Uterus (tissue), 4 donors: ENCODE data around the gene GOLGA6A. TPM values are rescaled to one million over a fixed set of nuclear protein-coding genes. Genes with fewer than 3 reads are reported as not detected.
"Not testable (repeated sequence)": the region's sequence is repeated elsewhere in the genome, so short reads cannot be mapped to it uniquely, and the experiment has no call there.

Experiments
- DNase-seq, 2 donors: peaks; one replicate each; pipeline ENCODE4 v3.0.0-alpha.2; 2019 to 2020
- H3K27ac ChIP-seq, 2 donors: fragments of 200-600 bp; sonication (generic); 1 replicate in 1 of 2; 2 replicates in 1 of 2; pipeline ENCODE4 v1.5.1; 2016 to 2018
- H3K27me3 ChIP-seq, 2 donors: fragments of 200-600 bp; sonication (generic); one replicate each; pipeline ENCODE4 v1.5.1; 2018 to 2019; ENCODE audit warnings: control low read depth in 1 of 2
- H3K36me3 ChIP-seq, 2 donors: fragments of 200-600 bp; sonication (generic); one replicate each; pipeline ENCODE4 v1.5.1; 2019; ENCODE audit warnings: control low read depth in 1 of 2
- H3K4me1 ChIP-seq, 2 donors: fragments of 200-600 bp; sonication (generic); one replicate each; pipeline ENCODE4 v1.5.1; 2018 to 2019; ENCODE audit warnings: control low read depth in 1 of 2
- H3K4me3 ChIP-seq, 2 donors: fragments of 200-600 bp; sonication (generic); 1 replicate in 1 of 2; 2 replicates in 1 of 2; pipeline ENCODE4 v1.5.1; 2018 to 2019; ENCODE audit warnings: mild to moderate bottlenecking in 1 of 2
- H3K9me3 ChIP-seq, 2 donors: fragments of 200-600 bp; sonication (generic); one replicate each; pipeline ENCODE4 v1.5.1; 2019; ENCODE audit warnings: control low read depth in 1 of 2
- CTCF ChIP-seq, 4 experiments: fragments of 200-600 bp in 2 of 4; fragments of 450-650 bp in 2 of 4; sonication (generic) in 2 of 4; IDR thresholded peaks; one replicate each; pipeline ENCODE4 v1.5.1; 2016 to 2019; ENCODE audit warnings: antibody characterized with exemption in 4 of 4, mild to moderate bottlenecking in 2 of 4, moderate library complexity in 1 of 4
- POLR2A ChIP-seq, 2 donors: fragments of 450-650 bp; IDR thresholded peaks; one replicate each; pipeline ENCODE4 v1.6.1; 2016; ENCODE audit warnings: antibody characterized with exemption in 2 of 2, mild to moderate bottlenecking in 1 of 2, moderate library complexity in 1 of 2
- intact Hi-C: fragments of 100-400 bp; cut with DNase I; formaldehyde crosslinking; loops from one replicate; pipeline ENCODE4 v1.15.1; 2023; ENCODE audit warnings: low total_unique reads
- total RNA-seq, 4 donors: library from RNA; depleted of rRNA in 3 of 4; stranded (reverse); fragments of >200 nt in 3 of 4; gene quantifications; one replicate each; pipeline versions ENCODE4 v1.1.0 to v1.2.4, GENCODE V29; 2014 to 2023
- donor health status: DM: yes; HTN: yes; CAD: no.

The GOLGA6A gene
- total RNA-seq, 4 donors from 2014 or later: 0.58 TPM; not detected in 3

GRCh38 chr15:74099963-74100733 lies 17.8 kb upstream of the GOLGA6A start:
- Histone ChIP-seq H3K4me3 (peak overlapping the region; percentile 30 to 47), H3K27ac (peak overlapping the region; percentile 53 to 56)
- H3K4me1 ChIP-seq, intact Hi-C loops, H3K9me3 ChIP-seq, H3K36me3 ChIP-seq, H3K27me3 ChIP-seq: not testable (repeated sequence)
- DNase-seq: peak; percentile 91 to 93
- peak in 1 of 2 donors; percentile 15 for TF ChIP-seq POLR2A (IDR thresholded peaks at IDR 0.05)
- peak in 2 of 4 experiments; percentile 9 to 29 for TF ChIP-seq CTCF (IDR thresholded peaks at IDR 0.05)

- H3K36me3 ChIP-seq, H3K27ac ChIP-seq, H3K4me3 ChIP-seq, intact Hi-C loops, H3K9me3 ChIP-seq, H3K27me3 ChIP-seq, H3K4me1 ChIP-seq, DNase-seq: not testable (repeated sequence)
Measured at GRCh38 chr15:74096753-74097474, 14.6 kb upstream of the GOLGA6A start.

- H3K4me1 ChIP-seq, H3K27ac ChIP-seq, DNase-seq, H3K36me3 ChIP-seq, H3K4me3 ChIP-seq, H3K9me3 ChIP-seq, intact Hi-C loops, H3K27me3 ChIP-seq: not testable (repeated sequence)
Measured at GRCh38 chr15:74095610-74096009, 13.3 kb upstream of the GOLGA6A start.

- H3K9me3 ChIP-seq, intact Hi-C loops, H3K4me3 ChIP-seq, H3K27ac ChIP-seq, H3K4me1 ChIP-seq, DNase-seq, H3K27me3 ChIP-seq, H3K36me3 ChIP-seq: not testable (repeated sequence)
Measured at GRCh38 chr15:74094567-74094966, 12.2 kb upstream of the GOLGA6A start.

GRCh38 chr15:74075781-74076180 lies 6.6 kb downstream of the GOLGA6A start:
- H3K4me3 ChIP-seq, H3K27ac ChIP-seq, H3K27me3 ChIP-seq, intact Hi-C loops, H3K4me1 ChIP-seq, H3K9me3 ChIP-seq, DNase-seq, H3K36me3 ChIP-seq: not testable (repeated sequence)

- H3K36me3 ChIP-seq, H3K4me1 ChIP-seq, H3K27ac ChIP-seq, H3K9me3 ChIP-seq, intact Hi-C loops, DNase-seq, H3K4me3 ChIP-seq, H3K27me3 ChIP-seq: not testable (repeated sequence)
Measured at GRCh38 chr15:74072614-74073337, 9.6 kb downstream of the GOLGA6A start.

- H3K27ac ChIP-seq, H3K27me3 ChIP-seq, H3K4me3 ChIP-seq, DNase-seq, intact Hi-C loops, H3K36me3 ChIP-seq, H3K4me1 ChIP-seq, H3K9me3 ChIP-seq: not testable (repeated sequence)
Measured at GRCh38 chr15:74072132-74072531, 10.2 kb downstream of the GOLGA6A start.

GRCh38 chr15:74071645-74072044 lies 10.7 kb downstream of the GOLGA6A start:
- H3K36me3 ChIP-seq, intact Hi-C loops, H3K27ac ChIP-seq, H3K9me3 ChIP-seq, H3K4me1 ChIP-seq, H3K27me3 ChIP-seq, H3K4me3 ChIP-seq, DNase-seq: not testable (repeated sequence)
